ENCODE results near the gene DYRK3. TPM values are rescaled to one million over a fixed set of nuclear protein-coding genes. Genes with fewer than 3 reads are reported as not detected.
A peak's percentile ranks its signal among the peaks of the same experiment; 100 is the strongest.

Gene DYRK3
- total and polyA plus RNA-seq, 9 of the 15 experiments (the other 6 are each of a cell fraction or from before 2014, with no cell fraction given): 4.5 to 33.7 (median 25.7) TPM

DNA sequence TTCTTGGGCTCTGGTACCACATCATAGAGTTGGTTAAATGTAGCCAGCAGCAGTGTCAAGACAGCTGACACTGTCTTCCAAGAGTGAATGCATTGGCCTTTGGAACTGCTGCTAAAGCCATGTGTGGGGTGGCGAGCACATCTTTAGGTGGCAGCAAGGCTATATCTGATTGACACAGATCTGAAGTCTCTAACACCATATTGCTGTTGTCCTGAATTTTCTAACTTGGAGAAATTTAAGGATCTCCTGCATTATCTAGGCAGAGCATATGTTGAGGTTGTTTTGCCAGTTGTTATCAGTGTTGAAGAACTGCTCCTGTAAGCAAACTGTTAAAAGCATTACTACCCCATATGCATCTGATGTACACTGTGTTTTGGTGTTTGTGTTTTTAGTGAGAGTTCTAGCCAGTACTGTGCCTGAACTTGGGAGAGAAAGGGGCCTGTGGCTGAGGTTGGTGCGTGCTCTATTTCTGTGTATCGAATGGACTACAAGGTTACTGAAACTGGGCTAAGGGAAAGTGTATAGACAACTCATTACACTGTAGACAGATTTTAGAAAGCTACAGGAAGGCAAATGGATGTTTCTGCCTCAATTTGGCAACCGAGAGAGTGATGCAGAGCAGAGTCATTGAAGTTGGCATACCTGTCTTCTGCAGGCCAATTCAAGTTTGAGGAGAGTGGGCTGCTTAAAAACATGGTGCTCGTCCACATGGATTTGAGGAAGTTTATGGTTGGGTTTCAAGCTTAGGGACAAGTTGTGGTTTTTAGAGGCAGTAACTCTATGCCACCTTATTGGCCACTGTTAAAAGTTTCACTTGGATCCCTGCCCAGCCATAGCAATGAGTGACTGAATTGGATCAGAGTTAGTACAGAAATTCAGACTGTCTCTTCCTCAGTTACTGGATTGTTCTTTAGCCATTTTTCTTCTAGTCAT, 16.9 kb downstream of the DYRK3 start (continued):
- TF ChIP-seq, protein P1, sequence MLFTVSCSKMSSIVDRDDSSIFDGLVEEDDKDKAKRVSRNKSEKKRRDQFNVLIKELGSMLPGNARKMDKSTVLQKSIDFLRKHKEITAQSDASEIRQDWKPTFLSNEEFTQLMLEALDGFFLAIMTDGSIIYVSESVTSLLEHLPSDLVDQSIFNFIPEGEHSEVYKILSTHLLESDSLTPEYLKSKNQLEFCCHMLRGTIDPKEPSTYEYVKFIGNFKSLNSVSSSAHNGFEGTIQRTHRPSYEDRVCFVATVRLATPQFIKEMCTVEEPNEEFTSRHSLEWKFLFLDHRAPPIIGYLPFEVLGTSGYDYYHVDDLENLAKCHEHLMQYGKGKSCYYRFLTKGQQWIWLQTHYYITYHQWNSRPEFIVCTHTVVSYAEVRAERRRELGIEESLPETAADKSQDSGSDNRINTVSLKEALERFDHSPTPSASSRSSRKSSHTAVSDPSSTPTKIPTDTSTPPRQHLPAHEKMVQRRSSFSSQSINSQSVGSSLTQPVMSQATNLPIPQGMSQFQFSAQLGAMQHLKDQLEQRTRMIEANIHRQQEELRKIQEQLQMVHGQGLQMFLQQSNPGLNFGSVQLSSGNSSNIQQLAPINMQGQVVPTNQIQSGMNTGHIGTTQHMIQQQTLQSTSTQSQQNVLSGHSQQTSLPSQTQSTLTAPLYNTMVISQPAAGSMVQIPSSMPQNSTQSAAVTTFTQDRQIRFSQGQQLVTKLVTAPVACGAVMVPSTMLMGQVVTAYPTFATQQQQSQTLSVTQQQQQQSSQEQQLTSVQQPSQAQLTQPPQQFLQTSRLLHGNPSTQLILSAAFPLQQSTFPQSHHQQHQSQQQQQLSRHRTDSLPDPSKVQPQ (CRISPR knock-in tag; IDR thresholded peaks at IDR 0.05; ENCODE audit: borderline replicate concordance): no peak
- TF ChIP-seq SP2 (IDR thresholded peaks at IDR 0.05; ENCODE audit: extremely low read depth, low read depth, low read length, poor library complexity, severe bottlenecking) (no peak), MGA (IDR thresholded peaks at IDR 0.05) (peak; percentile 49; the same call in 1 of the 2 replicates), SETDB1 (IDR thresholded peaks at IDR 0.05; ENCODE audit: low read length) (no peak), ZNF24 (IDR thresholded peaks at IDR 0.05) (peak; percentile 91), TRIM24 (IDR thresholded peaks at IDR 0.05) (peak; percentile 85 to 93), EP300 (IDR thresholded peaks at IDR 0.05; ENCODE audit: low read length) (peak; percentile 99), MCM7 (IDR thresholded peaks at IDR 0.05) (no peak), CHCHD3 (CRISPR knock-in tag; IDR thresholded peaks at IDR 0.05) (no peak), ADNP (tag; IDR thresholded peaks at IDR 0.05) (peak; percentile 85), PRPF4 (IDR thresholded peaks at IDR 0.05; ENCODE audit: insufficient read depth, low read depth, low read length, poor library complexity, severe bottlenecking) (no peak)
- TF ChIP-seq, protein P2, sequence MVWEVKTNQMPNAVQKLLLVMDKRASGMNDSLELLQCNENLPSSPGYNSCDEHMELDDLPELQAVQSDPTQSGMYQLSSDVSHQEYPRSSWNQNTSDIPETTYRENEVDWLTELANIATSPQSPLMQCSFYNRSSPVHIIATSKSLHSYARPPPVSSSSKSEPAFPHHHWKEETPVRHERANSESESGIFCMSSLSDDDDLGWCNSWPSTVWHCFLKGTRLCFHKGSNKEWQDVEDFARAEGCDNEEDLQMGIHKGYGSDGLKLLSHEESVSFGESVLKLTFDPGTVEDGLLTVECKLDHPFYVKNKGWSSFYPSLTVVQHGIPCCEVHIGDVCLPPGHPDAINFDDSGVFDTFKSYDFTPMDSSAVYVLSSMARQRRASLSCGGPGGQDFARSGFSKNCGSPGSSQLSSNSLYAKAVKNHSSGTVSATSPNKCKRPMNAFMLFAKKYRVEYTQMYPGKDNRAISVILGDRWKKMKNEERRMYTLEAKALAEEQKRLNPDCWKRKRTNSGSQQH (CRISPR knock-in tag; IDR thresholded peaks at IDR 0.05): no peak
